ACC112 (cell line): ENCODE data around the gene COPG2.
"Not testable (repeated sequence)": the region's sequence is repeated elsewhere in the genome, so short reads cannot be mapped to it uniquely, and the experiment has no call there.

ENCODE experiments used
- H2AFZ ChIP-seq: fragments of 200-600 bp; sonication (generic); one replicate; pipeline ENCODE4 v1.6.0; 2017; ENCODE audit warnings: antibody characterized with exemption, low read length; ENCODE audit not compliant: unreplicated experiment
- H3K27ac ChIP-seq: fragments of 200-600 bp; sonication (generic); 2 replicates; pipeline ENCODE4 v1.5.1; 2014; ENCODE audit warnings: low read depth, mild to moderate bottlenecking, antibody characterized with exemption, low read length, moderate library complexity
- H3K27me3 ChIP-seq: fragments of 200-600 bp; sonication (generic); 2 replicates; pipeline ENCODE4 v1.6.1; 2014; ENCODE audit warnings: mild to moderate bottlenecking, antibody characterized with exemption, low read length, moderate library complexity, mixed read lengths; ENCODE audit not compliant: insufficient read depth
- H3K36me3 ChIP-seq: fragments of 200-600 bp; sonication (generic); 2 replicates; pipeline ENCODE4 v1.6.1; 2016; ENCODE audit warnings: mild to moderate bottlenecking, antibody characterized with exemption, low read length, moderate library complexity, mixed read lengths; ENCODE audit not compliant: insufficient read depth
- H3K4me1 ChIP-seq: fragments of 200-600 bp; sonication (generic); one replicate; pipeline ENCODE4 v1.6.1; 2016; ENCODE audit warnings: low read length, mixed read lengths; ENCODE audit not compliant: insufficient read depth, unreplicated experiment, control insufficient read depth
- H3K4me3 ChIP-seq: fragments of 200-600 bp; sonication (generic); 2 replicates; pipeline ENCODE4 v1.5.1; 2014; ENCODE audit warnings: mild to moderate bottlenecking, low read depth, low read length
- H3K79me2 ChIP-seq: fragments of 200-600 bp; sonication (generic); one replicate; pipeline ENCODE4 v1.6.0; 2016; ENCODE audit warnings: low read length; ENCODE audit not compliant: control insufficient read depth, unreplicated experiment, insufficient read depth

COPG2 gene

GRCh38 chr7:130692396-130692795 lies 23.8 kb upstream of the COPG2 start:
- H3K4me3 ChIP-seq, H3K79me2 ChIP-seq, H3K27me3 ChIP-seq, H2AFZ ChIP-seq, H3K4me1 ChIP-seq, H3K27ac ChIP-seq, H3K36me3 ChIP-seq: not testable (repeated sequence)

- Histone ChIP-seq H3K79me2 (no peaks in the 10 kb centered on the region), H3K4me3 (no peak overlapping the region), H3K4me1 (no peaks in the 10 kb centered on the region)
These were observed 21.1 kb upstream of the COPG2 start for GRCh38 chr7:130689683-130690082.

GRCh38 chr7:130683026-130683425 lies 14.5 kb upstream of the COPG2 start:
- H2AFZ ChIP-seq = no peak overlapping the region
- no peaks in the 10 kb centered on the region for H3K79me2 ChIP-seq
- H3K4me3 ChIP-seq = no peak overlapping the region
- no peaks in the 10 kb centered on the region for H3K4me1 ChIP-seq
- H3K36me3 ChIP-seq = no peaks in the 10 kb centered on the region
- no peak overlapping the region for H3K27ac ChIP-seq
- H3K27me3 ChIP-seq = peaks cover 4% of the 10 kb centered on the region; the same call in 1 of the 2 replicates

More at GRCh38 chr7:130689683-130690082, 21.1 kb upstream of the COPG2 start:
- no peaks in the 10 kb centered on the region for H3K36me3 ChIP-seq
- H3K27me3 ChIP-seq = peaks cover 4% of the 10 kb centered on the region; the same call in 1 of the 2 replicates
- no peak overlapping the region for H2AFZ ChIP-seq
- no peak overlapping the region for H3K27ac ChIP-seq

GRCh38 chr7:130674456-130674855 lies 5.9 kb upstream of the COPG2 start:
- no peak overlapping the region for H3K4me3 ChIP-seq
- no peak overlapping the region for H2AFZ ChIP-seq
- H3K79me2 ChIP-seq = no peaks in the 10 kb centered on the region
- no peak overlapping the region for H3K27ac ChIP-seq
- peaks cover 6% of the 10 kb centered on the region for H3K4me1 ChIP-seq
- H3K27me3 ChIP-seq = no peaks in the 10 kb centered on the region
- H3K36me3 ChIP-seq = no peaks in the 10 kb centered on the region

GRCh38 chr7:130673066-130673465 lies 4.5 kb upstream of the COPG2 start:
- peaks cover 10% of the 10 kb centered on the region for H3K4me1 ChIP-seq
- H3K27me3 ChIP-seq = no peaks in the 10 kb centered on the region
- no peak overlapping the region for H3K27ac ChIP-seq
- no peak overlapping the region for H2AFZ ChIP-seq
- H3K79me2 ChIP-seq = no peaks in the 10 kb centered on the region
- no peak overlapping the region for H3K4me3 ChIP-seq
- no peaks in the 10 kb centered on the region for H3K36me3 ChIP-seq

GRCh38 chr7:130672146-130672545 lies 3.6 kb upstream of the COPG2 start:
- Histone ChIP-seq H3K79me2 (no peaks in the 10 kb centered on the region), H3K4me3 (no peak overlapping the region), H3K36me3 (no peaks in the 10 kb centered on the region), H2AFZ (no peak overlapping the region), H3K27me3 (no peaks in the 10 kb centered on the region), H3K4me1 (peaks cover 16% of the 10 kb centered on the region), H3K27ac (no peak overlapping the region)

GRCh38 chr7:130669085-130669700 lies 645 bp upstream of the COPG2 start:
- Histone ChIP-seq H3K27me3 (no peaks in the 10 kb centered on the region), H2AFZ (peak overlapping the region; percentile 96), H3K27ac (no peak overlapping the region), H3K4me1 (peaks cover 16% of the 10 kb centered on the region), H3K36me3 (no peaks in the 10 kb centered on the region), H3K79me2 (no peaks in the 10 kb centered on the region), H3K4me3 (peak overlapping the region; percentile 96)

GRCh38 chr7:130667593-130668257 lies 823 bp downstream of the COPG2 start:
- Histone ChIP-seq H3K27ac (no peak overlapping the region), H3K36me3 (no peaks in the 10 kb centered on the region)

GRCh38 chr7:130662426-130662825 lies 6.1 kb downstream of the COPG2 start:
- H3K4me3 ChIP-seq = no peak overlapping the region
- H3K27me3 ChIP-seq = no peaks in the 10 kb centered on the region
- H3K36me3 ChIP-seq = 0 out of 2 replicates have a peak, but pooled peaks cover 5% of the 10 kb centered on the region
- peaks cover 1% of the 10 kb centered on the region for H3K4me1 ChIP-seq
- no peaks in the 10 kb centered on the region for H3K79me2 ChIP-seq
- H2AFZ ChIP-seq = no peak overlapping the region
- H3K27ac ChIP-seq = no peak overlapping the region

More at GRCh38 chr7:130667593-130668257, 823 bp downstream of the COPG2 start:
- Histone ChIP-seq H2AFZ (peak overlapping the region; percentile 91), H3K27me3 (no peaks in the 10 kb centered on the region), H3K79me2 (no peaks in the 10 kb centered on the region), H3K4me1 (peaks cover 13% of the 10 kb centered on the region), H3K4me3 (peak overlapping the region; percentile 96)

GRCh38 chr7:130655286-130655685 lies 13.3 kb downstream of the COPG2 start:
- Histone ChIP-seq H3K27ac (no peak overlapping the region), H2AFZ (no peak overlapping the region), H3K4me3 (no peak overlapping the region), H3K27me3 (no peaks in the 10 kb centered on the region), H3K4me1 (no peaks in the 10 kb centered on the region), H3K36me3 (no peaks in the 10 kb centered on the region), H3K79me2 (no peaks in the 10 kb centered on the region)

- Histone ChIP-seq H3K27me3 (no peaks in the 10 kb centered on the region), H3K79me2 (no peaks in the 10 kb centered on the region), H2AFZ (no peak overlapping the region), H3K27ac (no peak overlapping the region), H3K36me3 (no peaks in the 10 kb centered on the region), H3K4me3 (no peak overlapping the region), H3K4me1 (no peaks in the 10 kb centered on the region)
These were observed 13.7 kb downstream of the COPG2 start for GRCh38 chr7:130654850-130655249.
